ENCODE measurements around the gene FRMPD2. TPM values are rescaled to one million over a fixed set of nuclear protein-coding genes. Genes with fewer than 3 reads are reported as not detected.

The FRMPD2 gene
- total and polyA plus RNA-seq, 2 of the 4 experiments (the other 2 are of a cell fraction), result 0.18 TPM; not detected in 1

GRCh38 chr10:48197236-48197899 lies 77.1 kb downstream of the FRMPD2 start:
- Histone ChIP-seq H3K4me3 (ENCODE audit: insufficient read depth, low read depth, low read length) (no peak overlapping the region), H2AFZ (replicated peaks; ENCODE audit: low read length, poor library complexity) (no peak overlapping the region), H4K91ac (ENCODE audit: insufficient read depth, low read depth, low read length) (no peak overlapping the region), H4K5ac (ENCODE audit: low read depth, low read length) (no peak overlapping the region), H3K56ac (ENCODE audit: extremely low read depth, insufficient read depth, low read length) (no peak overlapping the region), H3K79me1 (ENCODE audit: low read depth in 1 of 2, low read length in 2 of 2) (no peaks in the 10 kb centered on the region), H3K18ac (ENCODE audit: low read depth, low read length) (no peak overlapping the region), H2AK5ac (ENCODE audit: low read depth, low read length) (no peak overlapping the region), H4K20me1 (ENCODE audit: insufficient read depth, low read length) (no peaks in the 10 kb centered on the region), H3K23ac (ENCODE audit: low read depth, low read length) (no peak overlapping the region), H3K4ac (ENCODE audit: low read depth, low read length) (no peak overlapping the region), H2BK15ac (ENCODE audit: low read depth, low read length) (no peak overlapping the region), H2BK5ac (ENCODE audit: low read depth, low read length, poor library complexity, severe bottlenecking) (no peak overlapping the region), H3K14ac (replicated peaks; ENCODE audit: low read depth, low read length) (no peak overlapping the region), H2AK9ac (replicated peaks; ENCODE audit: low read depth, low read length, poor library complexity) (no peak overlapping the region), H3K9me1 (ENCODE audit: insufficient read depth, low read length) (no peaks in the 10 kb centered on the region), H3K9me3 (ENCODE audit: control insufficient read depth, insufficient read depth, low read length) (no peaks in the 10 kb centered on the region), H3K27me3 (ENCODE audit: control insufficient read depth, insufficient read depth, low read length) (peaks cover 16% of the 10 kb centered on the region), H3K27ac (ENCODE audit: insufficient read depth, low read length) (no peak overlapping the region), H3K9ac (ENCODE audit: low read depth, low read length) (no peak overlapping the region), H3K36me3 (ENCODE audit: control insufficient read depth, insufficient read depth, low read length) (no peaks in the 10 kb centered on the region), H4K8ac (ENCODE audit: low read depth in 2 of 2, low read length in 2 of 2) (no peak overlapping the region), H3K4me1 (ENCODE audit: control insufficient read depth, insufficient read depth, low read length) (no peaks in the 10 kb centered on the region), H2BK20ac (ENCODE audit: low read depth, low read length) (no peak overlapping the region), H2BK120ac (ENCODE audit: low read depth, low read length) (no peak overlapping the region), H3K4me2 (ENCODE audit: low read depth, low read length) (no peak overlapping the region)
- intact Hi-C loops (cut with micrococcal nuclease) (no loop called here), in situ Hi-C loops (cut with MboI; ENCODE audit: low sequenced_read_pairs) (no loop called here), dilution Hi-C loops (cut with HindIII; ENCODE audit: low sequenced_read_pairs, unreplicated experiment) (no loop called here)
- ATAC-seq (ENCODE audit: low read depth) (no peak), DNase-seq (no peak)
- ChIA-PET POLR2A (ENCODE audit: unreplicated experiment) (no interaction called here), CTCF (no interaction called here)
- TF ChIP-seq BHLHE40 (IDR thresholded peaks at IDR 0.05; ENCODE audit: low read depth, low read length) (no peak), FOS (IDR thresholded peaks at IDR 0.05; ENCODE audit: low read depth, low read length) (no peak), RAD21 (IDR thresholded peaks at IDR 0.05; ENCODE audit: low read length) (no peak), MXI1 (IDR thresholded peaks at IDR 0.05; ENCODE audit: borderline replicate concordance, low read depth, low read length) (no peak), ELK1 (IDR thresholded peaks at IDR 0.05; ENCODE audit: borderline replicate concordance, low read depth, low read length) (no peak), RCOR1 (IDR thresholded peaks at IDR 0.05; ENCODE audit: insufficient replicate concordance, low read length) (no peak), CHD1 (IDR thresholded peaks at IDR 0.05; ENCODE audit: low read depth, low read length) (no peak), USF2 (IDR thresholded peaks at IDR 0.05; ENCODE audit: low read depth, low read length) (no peak), CTCF (conservative IDR thresholded peaks at IDR 0.05; ENCODE audit: low read depth, low read length) (no peak), SMC3 (IDR thresholded peaks at IDR 0.05; ENCODE audit: low read depth, low read length) (no peak), RFX5 (IDR thresholded peaks at IDR 0.05; ENCODE audit: low read depth, low read length) (no peak), MAZ (IDR thresholded peaks at IDR 0.05; ENCODE audit: borderline replicate concordance, low read depth, low read length) (no peak), POLR2A (IDR thresholded peaks at IDR 0.05; ENCODE audit: low read depth, low read length) (no peak), MAFK (IDR thresholded peaks at IDR 0.05; ENCODE audit: low read depth, low read length) (no peak), NFE2L2 (IDR thresholded peaks at IDR 0.05; ENCODE audit: low read depth, low read length) (no peak), CEBPB (IDR thresholded peaks at IDR 0.05; ENCODE audit: low read depth, low read length) (no peak)
- BruUV-seq (replicated peaks), result no TSS peak
- 60% methylated on average over 1 of the region's 6 CpGs; no CpG with 5 or more reads in 1 of the 2 experiments for WGBS, 2 experiments (ENCODE audit: extremely low coverage in 2 of 2, insufficient read length in 1 of 2)
